H9 (cell line): Measurements from ENCODE around the gene ITPKB. TPM values are rescaled to one million over a fixed set of nuclear protein-coding genes. Genes with fewer than 3 reads are reported as not detected.

Experiments
- DNase-seq: peaks from one replicate; pipeline ENCODE4 v3.0.0-alpha.2; 2017
- H2AFZ ChIP-seq: one replicate; pipeline ENCODE4 v1.6.1; 2013; ENCODE audit warnings: mild to moderate bottlenecking, low read length, control low read depth, moderate library complexity
- H2AK5ac ChIP-seq: 2 replicates; pipeline ENCODE4 v1.6.1; 2013; ENCODE audit warnings: low read length, control low read depth, mixed read lengths; ENCODE audit not compliant: insufficient read length
- H2BK120ac ChIP-seq: one replicate; pipeline ENCODE4 v1.6.1; 2013; ENCODE audit warnings: low read depth, mild to moderate bottlenecking, low read length, control low read depth, inconsistent platforms; ENCODE audit not compliant: poor library complexity, severe bottlenecking
- H2BK12ac ChIP-seq: 2 replicates; pipeline ENCODE4 v1.6.1; 2013; ENCODE audit warnings: low read length, control low read depth, mixed read lengths, low read depth; ENCODE audit not compliant: insufficient read length
- H2BK15ac ChIP-seq: 2 replicates; pipeline ENCODE4 v1.6.1; 2013; ENCODE audit warnings: low read depth, low read length, control low read depth
- H2BK20ac ChIP-seq: one replicate; pipeline ENCODE4 v1.6.1; 2013; ENCODE audit warnings: low read depth, mild to moderate bottlenecking, low read length, control low read depth, inconsistent platforms; ENCODE audit not compliant: poor library complexity, severe bottlenecking
- H2BK5ac ChIP-seq: 2 replicates; pipeline ENCODE4 v1.6.1; 2013; ENCODE audit warnings: low read length, control low read depth, mixed read lengths; ENCODE audit not compliant: insufficient read length
- H3K14ac ChIP-seq: 2 replicates; pipeline ENCODE4 v1.6.1; 2013; ENCODE audit warnings: low read length, control low read depth; ENCODE audit not compliant: insufficient read depth
- H3K18ac ChIP-seq: 2 replicates; pipeline ENCODE4 v1.6.1; 2013; ENCODE audit warnings: low read depth, mild to moderate bottlenecking, mixed read lengths, low read length, control low read depth; ENCODE audit not compliant: insufficient read length
- H3K23ac ChIP-seq: 2 replicates; pipeline ENCODE4 v1.6.1; 2013; ENCODE audit warnings: low read length, control low read depth, mixed read lengths, low read depth; ENCODE audit not compliant: insufficient read length
- H3K23me2 ChIP-seq: 2 replicates; pipeline ENCODE4 v1.6.1; 2013; ENCODE audit warnings: low read depth, mild to moderate bottlenecking, mixed read lengths, low read length, control low read depth; ENCODE audit not compliant: insufficient read length, poor library complexity, severe bottlenecking
- H3K27ac ChIP-seq: 2 replicates; pipeline ENCODE4 v1.5.1; 2013; ENCODE audit warnings: low read length, control low read depth, mixed read lengths, low read depth; ENCODE audit not compliant: insufficient read length
- H3K27me3 ChIP-seq: 2 replicates; pipeline ENCODE4 v1.6.1; 2013; ENCODE audit warnings: low read length, control low read depth, inconsistent platforms; ENCODE audit not compliant: insufficient read depth
- H3K4ac ChIP-seq: 2 replicates; pipeline ENCODE4 v1.6.1; 2013; ENCODE audit warnings: low read depth, mild to moderate bottlenecking, control low read depth, inconsistent platforms, low read length, moderate library complexity
- H3K4me1 ChIP-seq: 2 replicates; pipeline ENCODE4 v1.6.1; 2013; ENCODE audit warnings: low read length, control low read depth, inconsistent platforms; ENCODE audit not compliant: insufficient read depth
- H3K4me2 ChIP-seq: 2 replicates; pipeline ENCODE4 v1.6.1; 2013; ENCODE audit warnings: low read length, control low read depth, mixed read lengths; ENCODE audit not compliant: insufficient read length, insufficient read depth
- H3K56ac ChIP-seq: 2 replicates; pipeline ENCODE4 v1.6.1; 2013; ENCODE audit warnings: low read depth, mild to moderate bottlenecking, mixed read lengths, low read length, control low read depth; ENCODE audit not compliant: insufficient read length
- H3K79me1 ChIP-seq: 2 replicates; pipeline ENCODE4 v1.6.1; 2013; ENCODE audit warnings: low read depth, mild to moderate bottlenecking, moderate library complexity, low read length, control low read depth, inconsistent platforms; ENCODE audit not compliant: insufficient read depth, poor library complexity, severe bottlenecking
- H3K79me2 ChIP-seq: 2 replicates; pipeline ENCODE4 v1.6.1; 2013; ENCODE audit warnings: low read length, control low read depth, inconsistent platforms; ENCODE audit not compliant: insufficient read depth
- H3K9ac ChIP-seq: 2 replicates; pipeline ENCODE4 v1.6.1; 2013; ENCODE audit warnings: low read length, control low read depth, mixed read lengths; ENCODE audit not compliant: insufficient read length; ENCODE audit errors: extremely low read depth
- H3K9me3 ChIP-seq: one replicate; pipeline ENCODE4 v1.6.1; 2013; ENCODE audit warnings: low read depth, low read length, inconsistent platforms; ENCODE audit not compliant: control insufficient read depth
- H3T11ph ChIP-seq: one replicate; pipeline ENCODE4 v1.6.1; 2013; ENCODE audit warnings: mild to moderate bottlenecking, low read length, control low read depth, inconsistent platforms
- H4K20me1 ChIP-seq: one replicate; pipeline ENCODE4 v1.6.1; 2013; ENCODE audit not compliant: control insufficient read depth, insufficient read length, insufficient read depth
- H4K5ac ChIP-seq: 2 replicates; pipeline ENCODE4 v1.6.1; 2013; ENCODE audit warnings: low read depth, mild to moderate bottlenecking, mixed read lengths, low read length, control low read depth; ENCODE audit not compliant: insufficient read length
- H4K8ac ChIP-seq: replicated peaks from 2 replicates; pipeline ENCODE4 v1.6.1; 2013; ENCODE audit warnings: low read length, control low read depth, mixed read lengths, low read depth; ENCODE audit not compliant: insufficient read length
- H4K91ac ChIP-seq: 2 replicates; pipeline ENCODE4 v1.6.1; 2013; ENCODE audit warnings: low read depth, mild to moderate bottlenecking, moderate library complexity, mixed read lengths, low read length, control low read depth; ENCODE audit not compliant: insufficient read length
- H3K27ac Mint-ChIP-seq, 3 experiments: 2 replicates in 2 of 3; 3 replicates in 1 of 3; pipeline ENCODE4 v1.8.0; 2020 to 2021; ENCODE audit warnings: mixed read lengths in 3 of 3, mild to moderate bottlenecking in 1 of 3, moderate library complexity in 1 of 3
- H3K27me3 Mint-ChIP-seq: 2 replicates; pipeline ENCODE4 v1.8.0; 2021; ENCODE audit warnings: low read depth, mild to moderate bottlenecking, moderate library complexity, mixed read lengths
- H3K36me3 Mint-ChIP-seq, 3 experiments: 2 replicates in 2 of 3; 3 replicates in 1 of 3; pipeline ENCODE4 v1.8.0; 2020 to 2021; ENCODE audit warnings: low read depth in 3 of 3, mixed read lengths in 3 of 3; ENCODE audit not compliant: insufficient read depth in 1 of 3
- H3K4me1 Mint-ChIP-seq, 2 experiments: 2 replicates each; pipeline ENCODE4 v1.8.0; 2020; ENCODE audit warnings: mixed read lengths in 2 of 2
- H3K4me3 Mint-ChIP-seq, 2 experiments: 2 replicates in 1 of 2; 3 replicates in 1 of 2; pipeline ENCODE4 v1.8.0; 2020 to 2021; ENCODE audit warnings: mild to moderate bottlenecking in 2 of 2, mixed read lengths in 2 of 2, moderate library complexity in 1 of 2
- H3K9me3 Mint-ChIP-seq, 2 experiments: 2 replicates in 1 of 2; 3 replicates in 1 of 2; pipeline ENCODE4 v1.8.0; 2020; ENCODE audit warnings: mild to moderate bottlenecking in 2 of 2, mixed read lengths in 2 of 2, moderate library complexity in 1 of 2
- CTCF ChIP-seq: fragments of 200-600 bp; sonication (generic); conservative IDR thresholded peaks from 3 replicates; pipeline ENCODE4 v1.8.0; 2021; ENCODE audit warnings: antibody characterized with exemption, mild to moderate bottlenecking
- WGBS: extraction: QIAGEN DNeasy Blood & Tissue Kit; methylation state at CpG from one replicate; pipeline ENCODE4 v1.1.7; 2013; ENCODE audit warnings: missing lambda C conversion rate, low lambda C conversion rate, mixed read lengths; ENCODE audit not compliant: insufficient read length; ENCODE audit errors: extremely low coverage; 5-methylcytosine and 5-hydroxymethylcytosine counted together
- total RNA-seq: library from RNA; stranded (reverse); gene quantifications from 2 replicates; pipeline ENCODE4 v1.2.1, GENCODE V29; 2021

Gene ITPKB
- total RNA-seq, 1 experiment from 2014 or later: 3.8 TPM

- Histone ChIP-seq H2AK5ac (no peak overlapping the region), H4K20me1 (no peaks in the 10 kb centered on the region), H3K9ac (no peak overlapping the region), H2BK5ac (no peak overlapping the region), H3K79me1 (no peaks in the 10 kb centered on the region), H2BK12ac (no peak overlapping the region), H4K91ac (no peak overlapping the region), H2AFZ (no peak overlapping the region), H3K27me3 (no peaks in the 10 kb centered on the region), H3K4me1 (no peaks in the 10 kb centered on the region; the same call in 1 of the 2 replicates), H3K23ac (no peak overlapping the region), H3K14ac (no peak overlapping the region), H3K79me2 (no peaks in the 10 kb centered on the region), H3T11ph (no peak overlapping the region), H2BK15ac (no peak overlapping the region), H4K8ac (no peak overlapping the region), H3K4ac (no peak overlapping the region), H3K4me2 (no peak overlapping the region), H3K27ac (no peak overlapping the region), H3K56ac (no peak overlapping the region), H4K5ac (no peak overlapping the region), H3K23me2 (no peaks in the 10 kb centered on the region), H2BK20ac (no peak overlapping the region), H3K18ac (no peak overlapping the region), H2BK120ac (no peak overlapping the region), H3K9me3 (no peaks in the 10 kb centered on the region)
- H3K9me3 Mint-ChIP-seq: peaks cover 6 to 8% of the 10 kb centered on the region in 2 experiments; a peak in 4 of 5 replicates
- no peak overlapping the region for H3K4me3 Mint-ChIP-seq
- peaks cover 18 to 25% of the 10 kb centered on the region in 2 experiments for H3K4me1 Mint-ChIP-seq
- no CpG with 5 or more reads among the region's 4 CpGs for WGBS
- DNase-seq: no peak
- H3K27me3 Mint-ChIP-seq: peaks cover 4% of the 10 kb centered on the region
- peaks cover 0 to 2% (median under 1%) of the 10 kb centered on the region in 3 experiments; a peak in 2 of 7 replicates for H3K36me3 Mint-ChIP-seq
- H3K27ac Mint-ChIP-seq: no peak overlapping the region
- TF ChIP-seq CTCF: no peak
Observed at GRCh38 chr1:226600254-226600653, 138.8 kb downstream of the ITPKB start.
